Skeletal muscle satellite cell (primary cell): ENCODE measurements around the gene MYOG.

Source experiments
- H3K27me3 ChIP-seq: 2 replicates; pipeline ENCODE4 v1.7.0; 2013; ENCODE audit warnings: low read length; ENCODE audit not compliant: control insufficient read depth, insufficient read depth
- H3K36me3 ChIP-seq: 2 replicates; pipeline ENCODE4 v1.7.0; 2013; ENCODE audit warnings: mild to moderate bottlenecking, control low read depth, low read length; ENCODE audit not compliant: insufficient read depth
- H3K4me1 ChIP-seq: 2 replicates; pipeline ENCODE4 v1.7.0; 2013; ENCODE audit warnings: low read length; ENCODE audit not compliant: control insufficient read depth, insufficient read depth
- H3K4me2 ChIP-seq: 2 replicates; pipeline ENCODE4 v1.7.0; 2013; ENCODE audit warnings: mild to moderate bottlenecking, low read length
- H3K4me3 ChIP-seq: 2 replicates; pipeline ENCODE4 v1.7.0; 2013; ENCODE audit warnings: low read length
- H3K9ac ChIP-seq: 2 replicates; pipeline ENCODE4 v1.7.0; 2013; ENCODE audit warnings: mild to moderate bottlenecking, low read depth, low read length, moderate library complexity
- H3K9me3 ChIP-seq: replicated peaks from 2 replicates; pipeline ENCODE4 v1.7.0; 2013; ENCODE audit warnings: mild to moderate bottlenecking, control low read depth, low read length

Gene MYOG

DNA sequence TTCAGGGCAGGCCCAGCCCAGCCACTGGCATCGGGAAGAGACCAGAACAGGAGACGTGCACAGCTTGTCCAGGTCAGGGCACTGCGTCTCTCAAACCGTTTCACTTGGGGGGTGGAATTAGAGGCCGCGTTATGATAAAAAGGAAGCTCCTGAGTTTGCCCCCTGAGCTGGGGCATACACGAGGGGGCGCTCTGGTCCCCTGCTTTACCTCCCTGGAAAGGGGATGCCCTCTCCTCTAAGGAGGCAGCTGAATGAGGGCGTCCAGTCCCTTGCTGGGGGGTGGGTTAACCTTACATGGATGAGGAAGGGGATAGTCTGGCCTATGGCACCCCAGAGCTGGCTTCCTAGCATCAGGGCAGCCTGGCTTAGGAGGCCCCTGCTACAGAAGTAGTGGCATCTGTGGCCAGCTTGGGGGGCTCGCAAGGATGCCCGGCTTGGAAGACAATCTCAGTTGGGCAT lies 2.3 kb downstream of the MYOG start:
- Histone ChIP-seq H3K9me3 (no peaks in the 10 kb centered on the region), H3K4me3 (no peak overlapping the region), H3K4me1 (no peaks in the 10 kb centered on the region), H3K4me2 (no peak overlapping the region), H3K9ac (no peak overlapping the region), H3K27me3 (peaks cover 32% of the 10 kb centered on the region), H3K36me3 (peaks cover 3% of the 10 kb centered on the region)

- Histone ChIP-seq H3K9me3 (no peaks in the 10 kb centered on the region), H3K4me2 (no peak overlapping the region), H3K4me3 (no peak overlapping the region), H3K9ac (no peak overlapping the region), H3K36me3 (peaks cover 3% of the 10 kb centered on the region), H3K27me3 (peaks cover 28% of the 10 kb centered on the region), H3K4me1 (no peaks in the 10 kb centered on the region)
Measured at GRCh38 chr1:203082571-203083462, 3.0 kb downstream of the MYOG start.

- Histone ChIP-seq H3K9me3 (no peaks in the 10 kb centered on the region), H3K36me3 (peaks cover 3% of the 10 kb centered on the region), H3K27me3 (peaks cover 24% of the 10 kb centered on the region), H3K4me3 (no peak overlapping the region), H3K4me2 (no peak overlapping the region), H3K4me1 (no peaks in the 10 kb centered on the region), H3K9ac (no peak overlapping the region)
Measured at GRCh38 chr1:203082231-203082505, 3.6 kb downstream of the MYOG start.

GRCh38 chr1:203081465-203082230 lies 4.2 kb downstream of the MYOG start:
- Histone ChIP-seq H3K9me3 (no peaks in the 10 kb centered on the region), H3K4me2 (no peak overlapping the region), H3K9ac (no peak overlapping the region), H3K4me1 (no peaks in the 10 kb centered on the region), H3K27me3 (peaks cover 19% of the 10 kb centered on the region), H3K4me3 (no peak overlapping the region), H3K36me3 (peaks cover 3% of the 10 kb centered on the region)

DNA sequence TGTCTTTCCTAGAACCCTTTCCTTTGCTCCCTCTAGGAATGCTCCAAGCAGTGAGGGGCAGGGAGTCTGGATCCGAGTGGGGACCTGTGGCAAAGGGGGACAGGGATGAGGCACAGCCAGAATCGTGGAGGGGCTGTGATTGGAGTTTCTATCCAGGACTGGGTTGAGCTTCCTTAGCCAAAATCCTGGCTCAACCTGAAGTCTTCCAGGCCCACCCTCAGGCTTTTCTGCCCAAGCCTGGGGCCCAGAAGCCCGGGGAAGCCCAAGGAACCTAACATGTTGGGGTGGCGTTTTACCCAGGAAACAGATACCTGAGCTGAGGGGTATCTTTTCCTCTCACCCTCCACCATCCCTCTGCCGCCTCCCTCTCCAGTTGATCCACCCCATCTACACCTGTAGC lies 5.4 kb downstream of the MYOG start:
- H3K4me3 ChIP-seq = no peak overlapping the region
- no peak overlapping the region for H3K4me2 ChIP-seq
- H3K4me1 ChIP-seq = no peaks in the 10 kb centered on the region
- no peaks in the 10 kb centered on the region for H3K9me3 ChIP-seq
- peaks cover 3% of the 10 kb centered on the region for H3K36me3 ChIP-seq
- H3K9ac ChIP-seq = no peak overlapping the region
- peaks cover 17% of the 10 kb centered on the region for H3K27me3 ChIP-seq

GRCh38 chr1:203078478-203078877 lies 7.3 kb downstream of the MYOG start:
- Histone ChIP-seq H3K9me3 (no peaks in the 10 kb centered on the region), H3K27me3 (peaks cover 17% of the 10 kb centered on the region), H3K4me3 (no peak overlapping the region), H3K4me2 (no peak overlapping the region), H3K36me3 (peaks cover 3% of the 10 kb centered on the region), H3K9ac (no peak overlapping the region), H3K4me1 (no peaks in the 10 kb centered on the region)

DNA sequence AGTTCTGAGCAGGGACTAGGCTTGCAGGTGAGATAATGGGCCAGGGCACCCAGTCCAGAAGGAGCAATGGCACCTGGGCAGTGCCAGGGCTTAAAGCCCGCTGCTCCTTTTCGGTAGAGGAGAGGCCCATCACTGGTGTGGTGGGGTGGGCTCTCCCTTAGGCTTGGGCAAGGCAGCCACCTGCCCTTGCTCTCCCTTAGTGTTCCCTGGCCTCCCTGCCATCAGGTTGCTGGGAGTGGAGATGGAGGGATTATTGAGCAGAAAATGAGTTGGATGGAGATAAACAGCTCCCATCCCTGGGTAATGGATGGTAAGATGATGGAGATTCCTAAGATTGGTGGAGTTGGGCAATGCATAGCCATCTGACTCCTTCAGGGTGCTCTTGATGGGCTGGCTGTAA lies 7.9 kb downstream of the MYOG start:
- Histone ChIP-seq H3K4me3 (no peak overlapping the region), H3K9me3 (no peaks in the 10 kb centered on the region), H3K36me3 (peaks cover 3% of the 10 kb centered on the region), H3K4me2 (no peak overlapping the region), H3K9ac (no peak overlapping the region), H3K4me1 (no peaks in the 10 kb centered on the region), H3K27me3 (peaks cover 17% of the 10 kb centered on the region)

- no peak overlapping the region for H3K9ac ChIP-seq
- peaks cover 3% of the 10 kb centered on the region for H3K36me3 ChIP-seq
- no peaks in the 10 kb centered on the region for H3K9me3 ChIP-seq
- H3K4me3 ChIP-seq = no peak overlapping the region
- H3K4me2 ChIP-seq = no peak overlapping the region
- H3K4me1 ChIP-seq = no peaks in the 10 kb centered on the region
- peaks cover 13% of the 10 kb centered on the region for H3K27me3 ChIP-seq
Measured at GRCh38 chr1:203077367-203077766, 8.4 kb downstream of the MYOG start.

- peaks cover 9% of the 10 kb centered on the region for H3K27me3 ChIP-seq
Measured at GRCh38 chr1:203076031-203076511, 9.7 kb downstream of the MYOG start.

DNA sequence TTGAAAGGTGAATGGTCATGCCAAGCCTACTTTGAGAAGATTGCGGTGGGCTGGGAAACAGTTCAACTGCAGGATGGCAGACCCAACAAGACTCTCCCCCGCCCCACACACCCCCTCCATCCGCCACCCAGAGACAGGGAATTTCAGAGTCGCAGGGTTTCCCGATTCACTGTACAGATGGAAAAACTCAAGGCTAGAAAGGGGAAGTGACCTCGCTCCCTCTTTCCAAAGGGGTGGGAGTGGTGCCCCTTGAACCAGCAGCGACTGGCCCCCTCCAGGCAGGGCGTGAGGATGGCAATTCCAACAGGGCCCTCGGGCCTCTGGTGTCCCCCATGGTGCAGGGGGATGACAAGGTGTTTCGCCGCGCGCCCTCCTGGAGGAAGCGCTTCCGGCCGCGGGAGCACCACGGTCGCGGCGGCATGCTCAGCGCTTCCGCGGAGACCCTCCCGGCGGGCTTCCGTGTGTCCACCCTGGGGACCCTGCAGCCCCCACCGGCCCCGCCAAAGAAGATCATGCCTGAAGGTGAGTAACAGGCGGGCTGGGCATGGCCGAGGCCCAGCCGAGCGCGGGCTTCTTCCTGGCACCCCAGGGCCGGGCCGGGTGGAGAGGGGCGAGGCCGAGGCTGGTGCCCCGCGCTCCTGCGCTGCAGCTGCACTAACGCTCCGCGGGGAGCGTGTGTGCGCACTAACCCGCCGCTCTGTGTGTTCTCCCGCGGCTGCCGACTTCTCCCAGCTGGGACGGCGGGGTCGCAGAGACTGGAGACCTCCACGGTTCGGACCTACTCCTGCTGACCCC lies 10.4 kb downstream of the MYOG start:
- Histone ChIP-seq H3K4me1 (no peaks in the 10 kb centered on the region), H3K9ac (no peak overlapping the region), H3K9me3 (no peaks in the 10 kb centered on the region), H3K36me3 (peaks cover 9% of the 10 kb centered on the region), H3K27me3 (peaks cover 9% of the 10 kb centered on the region), H3K4me3 (no peak overlapping the region), H3K4me2 (no peak overlapping the region)

More at GRCh38 chr1:203076031-203076511, 9.7 kb downstream of the MYOG start:
- Histone ChIP-seq H3K9ac (no peak overlapping the region), H3K4me2 (no peak overlapping the region), H3K9me3 (no peaks in the 10 kb centered on the region), H3K4me3 (no peak overlapping the region), H3K4me1 (no peaks in the 10 kb centered on the region), H3K36me3 (peaks cover 9% of the 10 kb centered on the region)

GRCh38 chr1:203074610-203075009 lies 11.2 kb downstream of the MYOG start:
- Histone ChIP-seq H3K4me3 (no peak overlapping the region), H3K27me3 (peaks cover 7% of the 10 kb centered on the region), H3K9ac (no peak overlapping the region)

More at GRCh38 chr1:203074610-203075009, 11.2 kb downstream of the MYOG start:
- Histone ChIP-seq H3K4me1 (no peaks in the 10 kb centered on the region), H3K4me2 (no peak overlapping the region), H3K9me3 (no peaks in the 10 kb centered on the region), H3K36me3 (peaks cover 9% of the 10 kb centered on the region)
